Measurements from ENCODE around the gene PPFIA4.

Gene PPFIA4

GRCh38 chr1:203077367-203077766 lies 51.1 kb downstream of the PPFIA4 start:
- H3K27ac ChIP-seq (ENCODE audit: low read length): no peak overlapping the region
- TF ChIP-seq CTCF (IDR thresholded peaks at IDR 0.05; ENCODE audit: borderline replicate concordance, extremely low read depth, low read length, poor library complexity, severe bottlenecking): no peak
- TF ChIP-seq EZH2 (IDR thresholded peaks at IDR 0.05; ENCODE audit: borderline replicate concordance, low read depth, low read length, severe bottlenecking): no peak
- H3K4me2 ChIP-seq (ENCODE audit: insufficient read depth, low read length): no peak overlapping the region
- H3K4me3 ChIP-seq (ENCODE audit: low read depth in 1 of 2, low read length in 2 of 2): no peak overlapping the region
- H3K9ac ChIP-seq (ENCODE audit: low read depth, low read length): no peak overlapping the region
- no peak overlapping the region for H2AFZ ChIP-seq (ENCODE audit: low read depth, low read length)
- no peaks in the 10 kb centered on the region for H3K4me1 ChIP-seq (ENCODE audit: insufficient read depth, low read length)
- H4K20me1 ChIP-seq (ENCODE audit: insufficient read depth, low read length): no peaks in the 10 kb centered on the region; the same call in 1 of the 2 replicates
- DNase-seq: no peak
- H3K79me2 ChIP-seq (ENCODE audit: insufficient read depth, low read length): no peaks in the 10 kb centered on the region
- no peaks in the 10 kb centered on the region for H3K36me3 ChIP-seq (ENCODE audit: insufficient read depth, low read length)
- ATAC-seq (ENCODE audit: insufficient read depth, low read depth): no peak
- H3K9me3 ChIP-seq (ENCODE audit: insufficient read depth, low read length, severe bottlenecking): no peaks in the 10 kb centered on the region
- H3K27me3 ChIP-seq (ENCODE audit: insufficient read depth, low read length, poor library complexity): peaks cover 41% of the 10 kb centered on the region

GRCh38 chr1:203077956-203078355 lies 51.7 kb downstream of the PPFIA4 start:
- Histone ChIP-seq H3K36me3 (ENCODE audit: insufficient read depth, low read length) (no peaks in the 10 kb centered on the region), H3K4me3 (ENCODE audit: low read depth in 1 of 2, low read length in 2 of 2) (no peak overlapping the region), H3K9me3 (ENCODE audit: insufficient read depth, low read length, severe bottlenecking) (no peaks in the 10 kb centered on the region), H2AFZ (ENCODE audit: low read depth, low read length) (no peak overlapping the region), H3K4me2 (ENCODE audit: insufficient read depth, low read length) (no peak overlapping the region), H4K20me1 (ENCODE audit: insufficient read depth, low read length) (peaks cover 3% of the 10 kb centered on the region; the same call in 1 of the 2 replicates), H3K9ac (ENCODE audit: low read depth, low read length) (no peak overlapping the region), H3K4me1 (ENCODE audit: insufficient read depth, low read length) (no peaks in the 10 kb centered on the region), H3K79me2 (ENCODE audit: insufficient read depth, low read length) (no peaks in the 10 kb centered on the region), H3K27ac (ENCODE audit: low read length) (no peak overlapping the region), H3K27me3 (ENCODE audit: insufficient read depth, low read length, poor library complexity) (peaks cover 42% of the 10 kb centered on the region)
- DNase-seq: no peak
- no peak for TF ChIP-seq EZH2 (IDR thresholded peaks at IDR 0.05; ENCODE audit: borderline replicate concordance, low read depth, low read length, severe bottlenecking)
- TF ChIP-seq CTCF (IDR thresholded peaks at IDR 0.05; ENCODE audit: borderline replicate concordance, extremely low read depth, low read length, poor library complexity, severe bottlenecking): no peak
- no peak for ATAC-seq (ENCODE audit: insufficient read depth, low read depth)

GRCh38 chr1:203078478-203078877 lies 52.2 kb downstream of the PPFIA4 start:
- Histone ChIP-seq H3K4me3 (ENCODE audit: low read depth in 1 of 2, low read length in 2 of 2) (no peak overlapping the region), H3K9ac (ENCODE audit: low read depth, low read length) (no peak overlapping the region), H3K79me2 (ENCODE audit: insufficient read depth, low read length) (no peaks in the 10 kb centered on the region), H3K36me3 (ENCODE audit: insufficient read depth, low read length) (no peaks in the 10 kb centered on the region), H4K20me1 (ENCODE audit: insufficient read depth, low read length) (peaks cover 3% of the 10 kb centered on the region; the same call in 1 of the 2 replicates), H3K4me2 (ENCODE audit: insufficient read depth, low read length) (no peak overlapping the region), H3K4me1 (ENCODE audit: insufficient read depth, low read length) (no peaks in the 10 kb centered on the region), H2AFZ (ENCODE audit: low read depth, low read length) (no peak overlapping the region), H3K27ac (ENCODE audit: low read length) (no peak overlapping the region), H3K9me3 (ENCODE audit: insufficient read depth, low read length, severe bottlenecking) (no peaks in the 10 kb centered on the region), H3K27me3 (ENCODE audit: insufficient read depth, low read length, poor library complexity) (peaks cover 39% of the 10 kb centered on the region)
- TF ChIP-seq EZH2 (IDR thresholded peaks at IDR 0.05; ENCODE audit: borderline replicate concordance, low read depth, low read length, severe bottlenecking): no peak
- no peak for TF ChIP-seq CTCF (IDR thresholded peaks at IDR 0.05; ENCODE audit: borderline replicate concordance, extremely low read depth, low read length, poor library complexity, severe bottlenecking)
- ATAC-seq (ENCODE audit: insufficient read depth, low read depth) (no peak), DNase-seq (no peak)

GRCh38 chr1:203080456-203080855 lies 54.2 kb downstream of the PPFIA4 start:
- Histone ChIP-seq H4K20me1 (ENCODE audit: insufficient read depth, low read length) (peaks cover 3% of the 10 kb centered on the region; the same call in 1 of the 2 replicates), H3K4me2 (ENCODE audit: insufficient read depth, low read length) (no peak overlapping the region), H3K9me3 (ENCODE audit: insufficient read depth, low read length, severe bottlenecking) (no peaks in the 10 kb centered on the region), H3K36me3 (ENCODE audit: insufficient read depth, low read length) (no peaks in the 10 kb centered on the region), H3K79me2 (ENCODE audit: insufficient read depth, low read length) (no peaks in the 10 kb centered on the region), H3K4me1 (ENCODE audit: insufficient read depth, low read length) (no peaks in the 10 kb centered on the region), H3K27ac (ENCODE audit: low read length) (no peak overlapping the region), H3K4me3 (ENCODE audit: low read depth in 1 of 2, low read length in 2 of 2) (no peak overlapping the region), H2AFZ (ENCODE audit: low read depth, low read length) (no peak overlapping the region), H3K27me3 (ENCODE audit: insufficient read depth, low read length, poor library complexity) (peaks cover 34% of the 10 kb centered on the region), H3K9ac (ENCODE audit: low read depth, low read length) (no peak overlapping the region)
- DNase-seq (no peak), ATAC-seq (ENCODE audit: insufficient read depth, low read depth) (no peak)
- TF ChIP-seq CTCF (IDR thresholded peaks at IDR 0.05; ENCODE audit: borderline replicate concordance, extremely low read depth, low read length, poor library complexity, severe bottlenecking) (no peak), EZH2 (IDR thresholded peaks at IDR 0.05; ENCODE audit: borderline replicate concordance, low read depth, low read length, severe bottlenecking) (no peak)

Data from DND-41 (cell line).